Measurements from ENCODE around the gene PRR22.

DNA sequence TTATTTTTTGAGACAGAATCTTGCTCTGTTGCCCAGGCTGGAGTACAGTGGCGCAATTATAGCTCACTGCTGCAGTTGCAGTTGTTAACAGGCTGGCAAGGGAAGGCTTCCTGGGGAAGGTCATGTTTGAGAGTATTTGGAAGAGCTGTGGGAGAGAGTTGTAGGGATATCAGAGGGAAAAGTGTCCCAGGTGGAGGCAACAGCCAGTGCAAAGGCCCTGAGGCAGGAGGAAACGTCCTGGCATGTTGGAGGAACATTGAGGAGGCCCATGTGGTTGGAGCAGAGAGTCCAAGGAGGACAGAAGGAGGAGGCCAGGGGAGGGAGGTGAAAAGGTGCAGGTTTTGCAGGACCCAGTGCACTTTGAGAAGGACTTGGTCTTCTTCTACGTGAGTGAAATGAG, 8.6 kb upstream of the PRR22 start:
- TF ChIP-seq EP300 (IDR thresholded peaks at IDR 0.05) (no peak), POLR2A (IDR thresholded peaks at IDR 0.05) (no peak)
- TF ChIP-seq, protein P1, sequence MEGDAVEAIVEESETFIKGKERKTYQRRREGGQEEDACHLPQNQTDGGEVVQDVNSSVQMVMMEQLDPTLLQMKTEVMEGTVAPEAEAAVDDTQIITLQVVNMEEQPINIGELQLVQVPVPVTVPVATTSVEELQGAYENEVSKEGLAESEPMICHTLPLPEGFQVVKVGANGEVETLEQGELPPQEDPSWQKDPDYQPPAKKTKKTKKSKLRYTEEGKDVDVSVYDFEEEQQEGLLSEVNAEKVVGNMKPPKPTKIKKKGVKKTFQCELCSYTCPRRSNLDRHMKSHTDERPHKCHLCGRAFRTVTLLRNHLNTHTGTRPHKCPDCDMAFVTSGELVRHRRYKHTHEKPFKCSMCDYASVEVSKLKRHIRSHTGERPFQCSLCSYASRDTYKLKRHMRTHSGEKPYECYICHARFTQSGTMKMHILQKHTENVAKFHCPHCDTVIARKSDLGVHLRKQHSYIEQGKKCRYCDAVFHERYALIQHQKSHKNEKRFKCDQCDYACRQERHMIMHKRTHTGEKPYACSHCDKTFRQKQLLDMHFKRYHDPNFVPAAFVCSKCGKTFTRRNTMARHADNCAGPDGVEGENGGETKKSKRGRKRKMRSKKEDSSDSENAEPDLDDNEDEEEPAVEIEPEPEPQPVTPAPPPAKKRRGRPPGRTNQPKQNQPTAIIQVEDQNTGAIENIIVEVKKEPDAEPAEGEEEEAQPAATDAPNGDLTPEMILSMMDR (IDR thresholded peaks at IDR 0.05), result no peak

Data from suprapubic skin (tissue), 3 donors.